Diencephalon (tissue), 1 donor: Measurements from ENCODE around the gene MAB21L3. TPM values are rescaled to one million over a fixed set of nuclear protein-coding genes. Genes with fewer than 3 reads are reported as not detected.

ENCODE experiments used
- total RNA-seq: library from RNA; depleted of rRNA; stranded (reverse); fragments of >200 nt; gene quantifications from one replicate; pipeline ENCODE4 v1.2.3, GENCODE V29; 2014

Gene MAB21L3
- total RNA-seq = 0.46 TPM

DNA sequence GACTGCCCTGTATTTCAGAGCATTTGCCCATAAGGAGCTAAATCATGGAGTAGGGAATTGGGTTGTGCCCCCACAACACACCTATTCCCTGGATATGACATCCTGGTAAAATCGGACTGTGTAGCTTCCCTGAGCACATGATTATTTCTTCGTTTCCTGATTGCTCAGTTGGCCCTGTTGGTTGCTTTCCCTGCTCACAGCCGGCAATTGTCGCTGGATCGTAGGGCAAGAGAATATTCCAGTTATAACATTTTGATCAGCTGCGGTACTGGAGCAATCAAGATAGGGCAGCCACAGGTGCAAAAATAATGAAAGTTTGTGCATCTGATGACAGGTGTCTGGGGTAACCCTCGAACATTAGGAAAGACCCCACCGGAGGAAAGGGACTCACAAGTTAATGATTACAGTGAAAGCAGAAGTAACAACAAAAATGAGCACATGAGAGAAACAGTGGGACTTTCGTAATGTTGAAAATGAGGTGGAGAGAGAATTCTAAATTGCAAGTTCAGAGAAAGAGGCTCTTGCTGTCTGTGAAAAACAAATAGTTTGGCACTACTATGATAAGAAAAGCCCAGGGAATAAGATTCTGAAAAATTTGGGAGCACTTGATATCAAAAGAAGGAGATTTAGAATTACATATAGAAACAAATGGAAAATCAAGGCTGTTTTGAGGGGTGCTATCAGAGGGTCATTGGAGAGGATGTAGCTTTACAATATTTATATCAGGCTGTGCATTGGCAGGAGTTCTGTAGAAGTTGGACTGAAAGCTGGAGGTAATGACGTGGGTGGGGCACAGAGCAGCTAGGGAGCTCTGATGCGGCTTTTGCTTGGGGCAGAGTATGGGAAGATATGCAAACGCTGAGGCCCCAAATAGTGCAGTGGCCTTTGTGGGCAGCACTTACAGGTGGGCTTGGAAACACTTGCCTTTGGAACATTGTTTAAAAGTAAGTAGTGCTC, at the start of gene MAB21L3:
Gene MAB21L3 (plus strand): TSS at position 833 of the 957 bp plus-strand sequence. CDS start 1,217 bp downstream, outside the sequence.

Other genes starting within 250 kb of the MAB21L3 start
- 28.6 TPM for gene SLC22A15, start 134.9 kb upstream of the MAB21L3 start, total RNA-seq